IgD-negative memory B cell (primary cell): Measurements from ENCODE around the gene DGCR6. TPM values are rescaled to one million over a fixed set of nuclear protein-coding genes. Genes with fewer than 3 reads are reported as not detected.
"Not testable (repeated sequence)": the region's sequence is repeated elsewhere in the genome, so short reads cannot be mapped to it uniquely, and the experiment has no call there.

ENCODE experiments used
- H3K27ac Mint-ChIP-seq, 3 donors: one replicate each; pipeline ENCODE4 v1.8.0; 2020 to 2022; ENCODE audit warnings: mild to moderate bottlenecking in 3 of 3, mixed read lengths in 3 of 3, moderate library complexity in 1 of 3
- H3K27me3 Mint-ChIP-seq: one replicate; pipeline ENCODE4 v1.8.0; 2021; ENCODE audit warnings: mixed read lengths
- H3K36me3 Mint-ChIP-seq: one replicate; pipeline ENCODE4 v1.8.0; 2020; ENCODE audit warnings: mild to moderate bottlenecking, mixed read lengths
- H3K4me1 Mint-ChIP-seq, 3 donors: one replicate each; pipeline ENCODE4 v1.8.0; 2020 to 2022; ENCODE audit warnings: mixed read lengths in 3 of 3, mild to moderate bottlenecking in 1 of 3
- H3K4me3 Mint-ChIP-seq, 4 donors: one replicate each; pipeline ENCODE4 v1.8.0; 2020 to 2022; ENCODE audit warnings: mild to moderate bottlenecking in 4 of 4, mixed read lengths in 4 of 4, moderate library complexity in 3 of 4
- H3K9me3 Mint-ChIP-seq, 3 donors: one replicate each; pipeline ENCODE4 v1.8.0; 2020 to 2021; ENCODE audit warnings: mixed read lengths in 3 of 3, mild to moderate bottlenecking in 1 of 3
- polyA plus RNA-seq: library from polyadenylated mRNA; unstranded; fragments of 300-500 nt; fragmentation: Illumina TruSeq; gene quantifications from one replicate; pipeline ENCODE4 v1.2.3, GENCODE V29; 2021

The DGCR6 gene
- 0.25 TPM for polyA plus RNA-seq

DNA sequence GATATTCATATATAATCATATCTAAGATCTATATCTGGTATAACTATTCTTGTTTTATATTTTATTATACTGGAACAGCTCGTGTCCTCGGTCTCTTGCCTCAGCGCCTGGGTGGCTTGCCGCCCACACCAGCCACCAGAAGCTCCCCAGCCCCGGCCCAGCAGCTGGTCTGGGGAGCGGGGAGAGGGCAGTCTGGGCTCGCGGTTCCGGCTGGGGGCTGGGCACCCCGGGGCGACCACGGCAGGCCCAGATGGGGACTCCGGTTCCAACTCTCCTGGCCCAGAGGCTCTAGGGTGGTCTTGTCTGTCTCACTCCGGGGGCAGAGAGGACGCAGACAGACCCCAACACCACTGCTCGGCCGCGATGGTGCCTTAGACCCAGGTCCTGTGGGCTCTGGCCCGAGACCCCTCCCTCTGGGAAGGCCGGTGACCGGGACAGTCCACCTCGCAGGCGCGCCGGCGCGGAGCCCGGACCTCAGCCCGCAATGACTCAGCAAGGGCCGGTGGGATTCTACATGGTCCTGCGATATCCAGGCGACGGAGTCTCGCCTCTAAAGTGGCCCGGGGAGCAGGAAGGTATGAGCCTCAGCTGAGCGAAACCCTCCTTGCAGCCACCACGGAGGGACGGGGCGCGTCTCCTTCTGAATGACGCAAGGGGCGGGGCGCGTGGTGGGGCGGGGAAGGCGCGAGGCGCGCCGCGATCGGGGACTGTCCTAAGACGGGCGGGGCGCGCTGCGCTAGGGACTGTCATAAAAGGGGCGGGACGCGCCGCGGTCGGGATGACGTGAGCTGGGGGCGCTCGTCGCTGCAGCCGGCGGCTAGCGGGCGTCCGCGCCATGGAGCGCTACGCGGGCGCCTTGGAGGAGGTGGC, at the start of gene DGCR6:
DGCR6 (plus strand) TSS at position 781 of the 870 bp plus-strand sequence; CDS start at position 836, 55 bp downstream.
- no peak within 1 kb of the TSS for H3K4me3 Mint-ChIP-seq
- no peak within 1 kb of the TSS for H3K27ac Mint-ChIP-seq
- no peaks in the 10 kb centered on the region for H3K36me3 Mint-ChIP-seq
- no peaks in the 10 kb centered on the region for H3K9me3 Mint-ChIP-seq
- H3K27me3 Mint-ChIP-seq, result no peaks in the 10 kb centered on the region
- no peaks in the 10 kb centered on the region for H3K4me1 Mint-ChIP-seq

DNA sequence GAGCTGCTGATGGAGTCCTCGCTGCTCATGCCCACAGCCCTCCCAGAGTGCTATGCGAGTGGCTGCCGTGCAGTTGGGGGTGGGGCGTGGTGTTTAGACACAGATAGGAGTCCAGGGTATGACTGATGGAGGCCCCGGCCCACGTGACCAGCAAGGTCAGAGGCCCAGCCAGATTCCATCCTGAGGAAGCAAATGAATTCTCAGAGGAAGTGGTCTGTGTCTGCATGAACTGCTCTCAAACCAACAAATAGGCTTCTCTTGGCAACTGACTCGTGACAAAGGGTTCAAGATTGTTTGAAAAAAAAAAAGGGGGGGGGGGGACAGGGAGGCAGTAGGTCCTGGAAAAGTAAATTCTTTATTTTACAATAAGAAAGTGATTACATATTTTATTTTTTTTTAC, 46.8 kb upstream of the DGCR6 start:
- not testable (repeated sequence) for H3K36me3 Mint-ChIP-seq, H3K4me3 Mint-ChIP-seq, H3K9me3 Mint-ChIP-seq, H3K27ac Mint-ChIP-seq, H3K27me3 Mint-ChIP-seq, H3K4me1 Mint-ChIP-seq

DNA sequence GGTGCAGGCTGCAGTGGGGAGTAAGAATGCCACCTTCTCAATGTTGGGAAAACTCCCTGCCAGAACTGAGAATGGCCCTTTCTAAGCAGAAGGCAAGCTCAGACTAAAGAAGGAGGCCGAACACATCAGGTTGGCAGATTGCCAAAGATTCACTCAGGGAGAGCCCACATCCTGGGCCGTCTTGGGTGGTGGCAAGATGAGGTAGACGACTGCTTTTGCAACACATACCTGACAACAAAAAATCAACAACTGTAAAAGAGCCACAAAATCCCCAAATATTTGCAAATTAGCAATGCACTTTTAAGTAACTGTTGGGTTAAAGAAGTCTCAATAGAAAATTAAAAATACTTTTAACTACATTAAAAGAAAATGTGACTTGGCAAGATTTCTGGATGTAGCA, 24.9 kb upstream of the DGCR6 start:
- H3K4me3 Mint-ChIP-seq, H3K36me3 Mint-ChIP-seq, H3K27ac Mint-ChIP-seq: not testable (repeated sequence)

DNA sequence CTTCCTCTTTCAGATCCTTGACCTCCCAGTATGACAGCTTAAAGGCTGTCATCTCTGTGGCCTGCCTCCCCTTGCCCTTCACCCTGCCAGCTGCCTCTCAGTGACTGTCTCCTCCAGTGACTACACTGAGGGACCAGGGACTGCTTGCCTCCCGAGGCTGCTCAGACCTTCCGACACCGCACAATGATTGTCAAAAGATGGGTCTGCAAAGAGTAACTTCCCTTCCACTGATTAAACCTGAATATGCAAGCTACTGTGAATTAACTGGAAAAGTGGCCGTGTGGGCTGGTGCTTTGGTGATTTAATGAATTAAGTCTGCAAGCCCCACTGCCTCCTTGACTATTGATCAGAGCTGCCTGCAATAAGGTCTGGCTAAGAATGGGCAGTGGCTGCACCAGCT, 21.7 kb upstream of the DGCR6 start:
- not testable (repeated sequence) for H3K4me3 Mint-ChIP-seq, H3K9me3 Mint-ChIP-seq, H3K27me3 Mint-ChIP-seq, H3K27ac Mint-ChIP-seq, H3K36me3 Mint-ChIP-seq, H3K4me1 Mint-ChIP-seq

More for the DNA sequence above, 24.9 kb upstream of the DGCR6 start:
- not testable (repeated sequence) for H3K4me1 Mint-ChIP-seq, H3K27me3 Mint-ChIP-seq, H3K9me3 Mint-ChIP-seq

DNA sequence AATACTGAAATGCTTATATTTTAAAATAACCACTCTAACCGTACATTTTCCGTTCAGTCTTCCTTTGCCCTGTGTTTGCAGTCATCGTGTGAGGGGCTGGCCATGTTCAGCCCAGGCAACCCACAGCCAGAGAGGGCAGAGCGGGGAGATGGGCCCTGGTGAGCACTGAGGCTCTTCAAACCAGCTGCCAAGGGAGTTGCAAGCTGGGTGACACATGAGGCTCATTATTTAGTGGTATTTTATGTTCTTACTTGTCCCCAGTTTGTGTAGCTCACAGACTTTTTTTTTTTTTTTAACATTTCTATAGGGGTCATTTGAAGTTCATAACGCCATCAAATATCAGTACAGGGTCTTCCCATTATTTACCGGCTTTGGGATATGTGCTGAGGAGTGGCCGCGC, 18.0 kb upstream of the DGCR6 start:
- Mint-ChIP-seq H3K9me3 (no peaks in the 10 kb centered on the region), H3K36me3 (no peaks in the 10 kb centered on the region), H3K4me1 (no peaks in the 10 kb centered on the region), H3K27ac (no peak overlapping the region), H3K27me3 (no peaks in the 10 kb centered on the region), H3K4me3 (no peak overlapping the region)

DNA sequence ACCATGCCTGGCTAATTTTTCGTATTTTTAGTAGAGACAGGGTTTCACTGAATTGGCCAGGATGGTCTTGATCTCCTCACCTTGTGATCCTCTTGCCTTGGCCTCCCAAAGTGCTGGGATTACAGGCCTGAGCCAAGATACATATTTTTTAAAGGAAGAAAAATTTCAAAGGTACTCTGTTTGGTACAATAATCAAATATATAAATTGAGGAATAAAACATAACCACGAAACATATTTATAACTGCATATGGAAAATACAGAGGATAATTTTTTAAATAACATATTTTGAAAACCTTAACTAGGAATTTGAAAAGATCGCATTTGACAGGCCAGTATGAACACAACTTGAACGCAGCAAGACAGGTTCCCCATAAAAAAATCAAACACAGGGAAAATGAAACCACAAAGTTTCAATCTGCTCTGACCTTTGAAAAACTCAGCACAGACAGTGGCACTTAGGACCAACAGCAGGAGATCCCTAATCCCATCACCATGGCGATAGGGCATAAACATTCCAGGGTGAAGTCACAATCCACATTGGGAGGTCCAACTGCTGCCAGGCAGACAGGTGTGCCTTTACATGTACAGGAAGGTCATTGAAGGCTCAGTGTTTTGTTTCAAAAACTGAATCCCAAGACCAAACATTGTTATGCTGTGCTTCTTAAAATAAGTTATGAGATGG, 15.5 kb upstream of the DGCR6 start:
- not testable (repeated sequence) for H3K4me3 Mint-ChIP-seq, H3K27me3 Mint-ChIP-seq, H3K27ac Mint-ChIP-seq, H3K9me3 Mint-ChIP-seq, H3K4me1 Mint-ChIP-seq, H3K36me3 Mint-ChIP-seq

DNA sequence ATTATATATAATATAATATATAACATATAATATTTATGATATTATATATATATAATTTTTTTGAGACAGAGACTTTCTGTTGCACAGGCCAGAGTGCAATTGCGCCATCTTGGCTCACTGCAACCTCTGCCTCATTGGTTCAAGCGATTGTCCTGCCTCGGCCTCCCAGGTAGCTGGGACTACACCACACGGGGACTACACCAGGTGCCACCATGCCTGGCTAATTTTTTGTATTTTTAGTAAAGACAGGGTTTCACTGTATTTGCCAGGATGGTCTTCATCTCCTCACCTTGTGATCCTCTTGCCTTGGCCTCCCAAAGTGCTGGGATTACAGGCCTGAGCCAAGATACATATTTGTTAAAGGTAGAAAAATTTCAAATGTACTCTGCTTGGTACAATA, 12.3 kb upstream of the DGCR6 start:
- H3K4me3 Mint-ChIP-seq, H3K27ac Mint-ChIP-seq, H3K36me3 Mint-ChIP-seq, H3K4me1 Mint-ChIP-seq, H3K9me3 Mint-ChIP-seq, H3K27me3 Mint-ChIP-seq: not testable (repeated sequence)

DNA sequence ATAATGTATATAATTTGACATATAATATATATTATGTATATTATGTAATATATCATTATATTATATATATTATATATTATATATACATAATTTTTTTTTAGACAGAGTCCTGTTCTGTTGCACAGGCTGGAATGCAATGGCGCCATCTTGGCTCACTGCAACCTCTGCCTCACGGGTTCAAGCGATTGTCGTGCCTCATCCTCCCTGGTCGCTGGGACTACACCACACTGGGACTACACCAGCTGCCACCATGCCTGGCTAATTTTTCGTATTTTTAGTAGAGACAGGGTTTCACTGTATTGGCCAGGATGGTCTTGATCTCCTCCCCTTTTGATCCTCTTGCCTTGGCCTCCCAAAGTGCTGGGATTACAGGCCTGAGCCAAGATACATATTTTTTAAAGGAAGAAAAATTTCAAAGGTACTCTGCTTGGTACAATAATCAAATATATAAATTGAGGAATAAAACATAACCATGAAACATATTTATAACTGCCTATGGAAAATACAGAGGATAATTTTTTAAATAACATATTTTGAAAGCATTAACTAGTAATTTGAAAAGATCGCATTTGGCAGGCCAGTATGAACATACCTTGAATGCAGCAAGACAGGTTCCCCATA, 10.0 kb upstream of the DGCR6 start:
- not testable (repeated sequence) for H3K4me1 Mint-ChIP-seq, H3K4me3 Mint-ChIP-seq, H3K36me3 Mint-ChIP-seq, H3K27ac Mint-ChIP-seq, H3K9me3 Mint-ChIP-seq, H3K27me3 Mint-ChIP-seq

DNA sequence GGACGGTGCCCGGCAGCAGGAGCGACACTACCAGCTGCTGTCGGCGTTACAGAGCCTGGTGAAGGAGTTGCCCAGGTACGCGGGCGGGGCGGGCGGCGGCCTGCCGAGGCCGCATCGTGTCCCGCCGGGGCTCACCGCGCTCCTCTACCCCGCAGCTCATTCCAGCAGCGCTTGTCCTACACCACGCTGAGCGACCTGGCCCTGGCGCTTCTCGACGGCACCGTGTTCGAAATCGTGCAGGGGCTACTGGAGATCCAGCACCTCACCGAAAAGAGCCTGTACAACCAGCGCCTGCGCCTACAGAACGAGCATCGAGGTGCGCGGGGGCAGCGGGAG, 258 bp downstream of the DGCR6 start:
- H3K9me3 Mint-ChIP-seq, H3K27ac Mint-ChIP-seq, H3K36me3 Mint-ChIP-seq, H3K4me3 Mint-ChIP-seq, H3K4me1 Mint-ChIP-seq, H3K27me3 Mint-ChIP-seq: not testable (repeated sequence)

DNA sequence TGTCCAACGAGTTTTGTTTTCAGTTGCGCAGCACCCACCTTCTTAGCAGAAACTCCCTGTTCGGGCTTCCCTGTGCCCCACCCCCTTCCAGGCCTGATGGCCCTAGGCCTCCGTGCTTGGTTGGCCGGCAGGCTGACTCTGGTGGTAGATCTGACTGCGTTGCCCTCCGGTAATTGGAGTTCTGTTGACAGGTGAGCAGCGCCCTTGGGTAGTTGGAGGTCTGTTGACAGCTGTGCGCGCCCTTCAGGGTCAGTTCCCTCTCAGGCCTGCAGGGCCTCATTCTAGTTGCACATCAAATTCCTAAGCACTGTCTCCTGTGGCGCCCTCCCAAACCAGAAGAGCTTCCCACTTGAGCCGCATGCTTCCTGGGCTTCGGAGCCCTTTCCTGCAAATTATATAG, 776 bp downstream of the DGCR6 start:
- H3K4me3 Mint-ChIP-seq, result no peak overlapping the region
- no peaks in the 10 kb centered on the region for H3K9me3 Mint-ChIP-seq
- no peaks in the 10 kb centered on the region for H3K27me3 Mint-ChIP-seq
- no peaks in the 10 kb centered on the region for H3K4me1 Mint-ChIP-seq
- H3K36me3 Mint-ChIP-seq, result no peaks in the 10 kb centered on the region
- no peak overlapping the region for H3K27ac Mint-ChIP-seq

DNA sequence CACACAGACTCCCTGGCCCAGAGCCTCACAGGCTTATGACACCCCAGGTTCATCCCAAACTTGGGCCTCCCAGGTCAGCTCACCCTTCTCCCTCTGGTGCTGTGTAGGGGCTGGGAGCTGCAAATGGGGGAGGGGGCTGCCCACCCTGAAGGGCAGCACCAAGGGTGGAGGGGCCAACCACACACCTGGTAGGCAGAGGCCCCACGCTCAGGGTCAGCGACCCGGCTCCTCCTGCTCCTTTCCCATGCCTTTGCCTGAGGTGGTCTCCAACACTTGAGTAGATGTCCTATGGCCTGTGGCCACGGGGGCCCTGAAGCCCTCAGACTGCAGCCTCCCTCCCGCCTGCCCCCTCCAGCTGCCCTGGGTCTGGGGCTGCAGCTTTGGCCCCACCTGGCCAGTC, 3.4 kb downstream of the DGCR6 start:
- no peaks in the 10 kb centered on the region for H3K36me3 Mint-ChIP-seq
- no peak overlapping the region for H3K4me3 Mint-ChIP-seq

DNA sequence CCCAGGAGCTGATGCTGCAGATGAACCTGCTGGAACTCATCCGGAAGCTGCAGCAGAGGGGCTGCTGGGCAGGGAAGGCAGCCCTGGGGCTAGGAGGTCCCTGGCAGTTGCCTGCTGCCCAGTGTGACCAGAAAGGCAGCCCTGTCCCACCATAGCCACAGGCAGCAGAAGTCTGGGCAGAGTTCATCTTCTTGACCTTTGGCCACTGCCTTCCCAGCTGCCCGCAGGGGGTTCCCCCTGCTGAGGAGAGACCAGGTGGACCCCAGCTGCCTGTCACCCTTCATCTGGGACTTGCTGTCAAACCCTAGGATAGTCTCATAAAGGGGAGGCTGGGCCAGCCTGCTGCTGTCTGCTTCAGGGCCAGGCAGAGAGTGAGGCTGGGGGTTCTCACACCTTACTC, 5.4 kb downstream of the DGCR6 start:
- H3K27me3 Mint-ChIP-seq, H3K27ac Mint-ChIP-seq, H3K4me1 Mint-ChIP-seq, H3K4me3 Mint-ChIP-seq, H3K9me3 Mint-ChIP-seq, H3K36me3 Mint-ChIP-seq: not testable (repeated sequence)

More for the DNA sequence above, 3.4 kb downstream of the DGCR6 start:
- H3K27me3 Mint-ChIP-seq, result no peaks in the 10 kb centered on the region
- no peaks in the 10 kb centered on the region for H3K9me3 Mint-ChIP-seq
- H3K27ac Mint-ChIP-seq, result no peak overlapping the region
- H3K4me1 Mint-ChIP-seq, result no peaks in the 10 kb centered on the region

DNA sequence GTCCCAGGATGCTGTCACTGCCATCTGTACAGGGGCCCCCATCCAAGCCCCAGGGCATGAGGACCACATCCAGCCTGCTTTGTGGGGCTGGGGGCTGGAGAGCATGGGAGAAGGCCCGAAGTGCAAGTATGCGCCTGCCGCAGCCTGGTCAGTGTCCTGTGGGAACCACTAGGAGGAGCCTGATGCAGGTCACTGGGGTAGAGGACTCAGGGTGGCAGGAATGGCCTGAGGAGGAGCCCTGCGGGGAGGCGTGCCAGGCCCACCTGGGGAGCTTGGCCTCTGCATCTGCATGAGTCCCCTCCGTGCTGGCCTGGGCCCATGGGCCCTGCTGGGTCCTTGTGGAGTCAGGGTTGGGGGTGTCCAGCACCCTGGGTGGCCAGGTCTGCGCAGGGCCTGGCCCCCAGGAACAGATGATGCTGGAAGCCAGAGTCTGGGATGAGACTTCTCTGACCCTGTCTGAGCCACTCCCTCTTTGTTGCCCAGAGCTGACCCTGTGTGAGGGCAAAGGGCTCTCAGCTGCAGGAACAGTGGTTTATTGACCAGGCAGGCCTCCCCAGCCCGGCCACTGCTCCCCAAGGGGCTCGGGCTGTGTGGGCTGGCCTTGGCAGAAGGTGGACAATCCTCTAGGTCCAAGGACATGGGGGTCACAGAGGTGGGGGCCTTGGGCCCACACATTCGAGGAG, 6.3 kb downstream of the DGCR6 start:
- not testable (repeated sequence) for H3K36me3 Mint-ChIP-seq, H3K9me3 Mint-ChIP-seq, H3K27me3 Mint-ChIP-seq, H3K4me1 Mint-ChIP-seq, H3K27ac Mint-ChIP-seq, H3K4me3 Mint-ChIP-seq

DNA sequence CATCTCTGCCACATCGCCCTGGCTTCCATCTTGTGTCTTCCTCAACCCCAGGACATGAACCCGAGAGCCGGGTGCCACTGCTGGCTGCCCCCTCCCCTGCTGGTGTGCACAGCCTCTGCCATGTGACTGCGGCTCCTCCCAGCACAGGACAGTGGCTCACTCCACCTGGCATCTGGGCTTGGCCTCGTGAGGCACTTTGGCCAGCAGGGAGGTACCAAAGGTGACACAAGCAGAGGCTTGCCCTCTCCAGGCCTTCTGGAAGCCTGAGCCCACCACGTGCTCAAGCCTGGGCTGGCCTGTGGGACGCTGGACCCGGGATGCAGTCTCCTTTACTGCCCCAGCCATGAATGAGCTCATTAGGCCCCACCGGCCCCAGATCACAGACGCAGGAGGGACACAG, 8.4 kb downstream of the DGCR6 start:
- not testable (repeated sequence) for H3K27ac Mint-ChIP-seq, H3K4me1 Mint-ChIP-seq, H3K4me3 Mint-ChIP-seq, H3K9me3 Mint-ChIP-seq, H3K36me3 Mint-ChIP-seq, H3K27me3 Mint-ChIP-seq

DNA sequence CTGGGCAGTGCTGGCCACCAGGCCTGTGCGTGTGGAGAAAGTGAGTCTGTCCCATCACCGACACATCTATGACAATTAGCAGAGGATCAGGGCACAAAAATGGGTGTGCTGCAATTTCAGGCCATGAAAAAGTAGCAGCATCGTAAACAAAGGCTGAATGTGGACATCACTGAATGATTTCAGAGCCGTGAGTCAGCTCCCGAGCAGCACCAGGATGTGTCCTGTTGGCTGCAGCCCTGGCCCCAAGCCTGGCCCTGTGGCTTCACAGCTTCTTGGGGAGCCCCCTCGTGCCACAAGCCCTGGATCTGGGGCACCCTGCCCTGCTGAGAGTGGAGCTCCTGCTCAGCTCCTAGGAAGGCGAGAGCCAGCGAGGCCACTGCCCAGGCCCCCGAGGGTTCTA, 9.4 kb downstream of the DGCR6 start:
- H3K4me1 Mint-ChIP-seq, H3K27me3 Mint-ChIP-seq, H3K9me3 Mint-ChIP-seq, H3K4me3 Mint-ChIP-seq, H3K27ac Mint-ChIP-seq, H3K36me3 Mint-ChIP-seq: not testable (repeated sequence)

DNA sequence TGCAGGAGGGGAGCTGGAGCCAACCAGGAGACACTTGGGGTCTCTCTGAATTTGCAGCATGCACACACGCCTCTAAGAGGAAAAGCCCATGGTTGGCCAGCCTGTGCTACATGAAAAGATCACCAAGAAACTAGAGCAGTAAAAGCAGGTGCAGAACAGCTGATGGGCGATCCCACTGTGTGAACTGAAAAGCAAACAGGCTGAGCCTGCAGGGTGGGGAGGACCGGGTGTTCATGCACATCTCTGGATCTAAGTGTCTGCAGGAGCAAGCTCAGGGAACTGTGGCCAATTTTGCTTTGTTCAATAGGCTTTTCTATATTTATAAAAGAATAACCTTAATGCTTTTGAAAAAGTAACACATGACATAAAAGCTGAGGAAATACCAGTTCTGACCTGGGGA, 11.7 kb downstream of the DGCR6 start:
- not testable (repeated sequence) for H3K9me3 Mint-ChIP-seq, H3K36me3 Mint-ChIP-seq, H3K4me1 Mint-ChIP-seq, H3K27ac Mint-ChIP-seq, H3K4me3 Mint-ChIP-seq, H3K27me3 Mint-ChIP-seq
